ENCODE measurements around the gene SOBP.

GRCh38 chr6:107523794-107524193 is 33.9 kb downstream of the SOBP start:
- TF ChIP-seq CTCF (conservative IDR thresholded peaks at IDR 0.05 in 1 of 2, IDR thresholded peaks at IDR 0.05 in 1 of 2; ENCODE audit: low read depth in 1 of 2, low read length in 2 of 2) (no peak), EZH2 (IDR thresholded peaks at IDR 0.05; ENCODE audit: low read length, missing control alignments) (no peak)
